ENCODE data around the gene KEAP1.

Gene KEAP1

GRCh38 chr19:10439588-10439987, 63.6 kb downstream of the KEAP1 start:
- no peak for DNase-seq
